ENCODE measurements around the gene LILRB5.
"Not testable (repeated sequence)": the region's sequence is repeated elsewhere in the genome, so short reads cannot be mapped to it uniquely, and the experiment has no call there.

Gene LILRB5

GRCh38 chr19:54240372-54241336 is 16.4 kb downstream of the LILRB5 start:
- DNase-seq: not testable (repeated sequence)

- not testable (repeated sequence) for DNase-seq
Measured at GRCh38 chr19:54239491-54240371, 17.3 kb downstream of the LILRB5 start.

GRCh38 chr19:54233941-54234340 is 23.1 kb downstream of the LILRB5 start:
- DNase-seq: no peak

- peak; percentile 66 for DNase-seq
Measured at GRCh38 chr19:54231077-54231931, 25.8 kb downstream of the LILRB5 start.

- no peak for DNase-seq
Measured at GRCh38 chr19:54230031-54230430, 27.0 kb downstream of the LILRB5 start.

- no peak for DNase-seq
Measured at GRCh38 chr19:54229146-54229545, 27.9 kb downstream of the LILRB5 start.

- DNase-seq: not testable (repeated sequence)
Measured at GRCh38 chr19:54224619-54225018, 32.5 kb downstream of the LILRB5 start.

GRCh38 chr19:54223937-54224281 is 33.2 kb downstream of the LILRB5 start:
- not testable (repeated sequence) for DNase-seq

- not testable (repeated sequence) for DNase-seq
Measured at GRCh38 chr19:54223277-54223936, 33.7 kb downstream of the LILRB5 start.

- not testable (repeated sequence) for DNase-seq
Measured at GRCh38 chr19:54222474-54223276, 34.4 kb downstream of the LILRB5 start, which contains the start of gene LILRB3. TSS of gene LILRB3 (minus strand) at chr19:54223007. CDS start at chr19:54222976, 31 bp downstream.

- not testable (repeated sequence) for DNase-seq
Measured at GRCh38 chr19:54221947-54222346, 35.1 kb downstream of the LILRB5 start.

GRCh38 chr19:54219702-54220101 is 37.4 kb downstream of the LILRB5 start:
- not testable (repeated sequence) for DNase-seq

- DNase-seq: no peak
Measured at GRCh38 chr19:54218960-54219661, 38.0 kb downstream of the LILRB5 start.

GRCh38 chr19:54218259-54218658 is 38.8 kb downstream of the LILRB5 start:
- DNase-seq: no peak

GRCh38 chr19:54217517-54218247 is 39.4 kb downstream of the LILRB5 start:
- DNase-seq: not testable (repeated sequence)

GRCh38 chr19:54216869-54217268 is 40.2 kb downstream of the LILRB5 start:
- no peak for DNase-seq

GRCh38 chr19:54214734-54215133 is 42.3 kb downstream of the LILRB5 start:
- DNase-seq: not testable (repeated sequence)

GRCh38 chr19:54214217-54214616 is 42.9 kb downstream of the LILRB5 start:
- DNase-seq: not testable (repeated sequence)

GRCh38 chr19:54211235-54211634 is 45.8 kb downstream of the LILRB5 start:
- DNase-seq: no peak
